HG03442 (cell line): Measurements from ENCODE around the gene ARMH4.

Source experiments
- ATAC-seq: cut with Tn5 transposase; IDR thresholded peaks from one replicate; pipeline ENCODE4 v1.9.1; 2021; ENCODE audit warnings: mild to moderate bottlenecking, moderate library complexity; ENCODE audit not compliant: unreplicated experiment

Gene ARMH4

DNA sequence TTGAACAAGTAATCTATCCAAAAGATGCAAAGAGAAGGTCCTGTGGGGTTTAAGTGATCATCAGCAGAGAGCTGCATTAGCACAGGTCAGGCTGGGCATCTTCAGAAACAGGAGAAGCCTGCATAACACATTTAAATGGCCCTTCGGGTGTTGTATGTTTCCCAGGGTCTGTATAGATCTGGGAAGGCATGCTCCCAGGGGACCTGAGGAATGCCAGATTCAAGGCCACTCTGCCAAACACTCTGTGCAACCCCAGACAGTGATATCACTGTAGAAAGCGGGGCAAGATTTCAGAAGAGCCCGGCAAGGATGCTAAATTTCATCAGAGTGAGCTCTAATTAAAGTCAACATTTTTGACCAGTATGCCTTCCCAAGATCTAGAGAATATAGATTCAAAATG, 92.9 kb downstream of the ARMH4 start:
- no peak for ATAC-seq

DNA sequence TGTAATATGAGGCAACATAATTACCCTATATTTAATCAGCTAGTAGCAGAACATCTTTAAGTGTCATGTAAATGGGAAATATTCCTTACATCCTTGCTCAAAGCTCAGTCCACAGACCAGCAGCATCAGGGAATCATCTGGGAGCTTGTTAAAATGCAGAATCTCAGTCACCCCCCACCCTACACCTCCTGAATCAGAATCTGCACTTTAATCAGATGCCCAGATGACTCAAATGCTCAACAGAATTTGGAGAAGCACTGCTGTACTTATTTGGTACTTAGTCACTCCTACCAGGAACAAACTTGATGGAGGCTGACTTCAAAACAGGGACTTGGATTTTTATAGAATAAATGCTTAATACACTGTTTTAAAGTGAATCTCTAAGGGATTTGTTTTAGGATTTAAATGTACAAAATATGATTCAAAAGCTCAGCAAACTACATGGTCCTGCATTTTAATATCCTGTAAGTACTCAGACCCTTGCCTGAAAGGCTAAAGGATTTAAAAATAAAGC, 96.5 kb downstream of the ARMH4 start:
- ATAC-seq: no peak

DNA sequence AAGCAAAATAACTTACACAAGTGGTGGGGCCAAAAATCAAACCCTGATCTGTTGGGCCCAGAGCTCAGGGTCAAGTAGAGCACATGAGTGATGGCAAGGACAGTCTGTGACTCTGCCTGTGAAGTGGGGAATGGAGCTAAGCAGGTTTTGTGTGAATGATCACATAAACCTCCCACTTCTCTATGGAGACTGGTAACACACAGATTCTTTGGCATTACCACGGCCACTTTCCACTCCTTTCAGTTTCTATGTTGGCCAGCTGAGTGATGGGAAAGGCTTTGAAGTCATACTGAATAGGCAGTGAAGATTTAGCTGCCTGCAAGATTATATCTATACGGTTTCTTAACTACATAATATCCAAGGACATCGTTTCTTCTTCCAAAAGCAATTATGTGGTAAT, 97.9 kb downstream of the ARMH4 start:
- no peak for ATAC-seq

DNA sequence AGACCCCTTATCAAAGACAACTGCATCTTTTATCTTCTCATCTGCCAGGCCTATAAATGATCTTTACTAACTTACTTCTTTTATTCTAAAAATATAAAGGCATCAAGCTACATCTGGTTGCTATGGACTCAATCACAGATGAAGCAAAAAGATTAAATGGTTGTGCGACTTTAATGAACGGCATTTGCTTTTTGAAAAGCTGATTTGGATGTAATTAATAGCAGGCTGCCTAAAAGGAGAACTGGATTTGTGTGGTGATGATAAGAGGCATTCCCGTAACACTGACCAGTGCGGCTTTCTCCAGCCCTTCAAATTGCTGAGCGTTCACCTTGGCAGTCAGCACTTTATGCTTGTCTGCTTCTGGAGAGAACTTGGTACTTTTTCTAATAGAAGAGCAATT, 103.8 kb downstream of the ARMH4 start:
- ATAC-seq: no peak

DNA sequence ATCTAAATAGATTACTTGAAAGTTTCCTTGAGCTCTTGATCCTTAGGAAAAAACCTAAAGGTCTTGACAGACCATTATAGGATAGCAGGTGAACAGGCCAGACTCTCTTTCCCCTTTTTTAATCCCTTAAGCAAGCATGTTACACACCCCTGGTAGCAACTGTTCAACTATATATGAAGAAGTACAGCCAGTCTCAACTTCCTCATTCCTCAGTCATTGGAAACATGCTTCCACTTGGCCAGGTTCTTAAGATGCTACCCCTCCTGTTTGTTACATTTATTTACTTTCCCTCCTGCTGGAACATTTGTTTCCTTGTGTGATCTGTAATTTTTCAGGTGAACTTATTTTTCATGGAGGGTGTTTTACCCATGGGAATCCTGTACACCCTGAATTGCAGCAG, 124.1 kb downstream of the ARMH4 start:
- no peak for ATAC-seq

DNA sequence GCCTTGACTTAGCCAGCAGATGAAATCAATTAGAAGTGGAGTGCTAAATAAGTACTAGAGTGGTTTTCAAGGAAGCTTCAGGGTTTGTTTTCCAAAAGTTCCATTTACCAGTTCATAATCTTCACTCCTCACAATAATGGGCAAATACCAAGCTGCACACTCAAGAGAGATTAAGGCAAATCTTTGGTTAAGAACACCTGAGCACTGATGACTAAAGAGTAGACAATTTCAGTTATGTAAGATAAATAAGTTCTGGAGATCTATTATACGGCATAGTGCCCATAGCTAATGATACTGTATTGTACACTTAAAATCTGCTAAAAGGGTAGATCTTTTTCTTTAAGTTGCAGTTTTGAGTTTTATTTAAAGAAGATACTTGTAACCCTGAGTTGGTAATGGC, 125.0 kb downstream of the ARMH4 start:
- no peak for ATAC-seq

DNA sequence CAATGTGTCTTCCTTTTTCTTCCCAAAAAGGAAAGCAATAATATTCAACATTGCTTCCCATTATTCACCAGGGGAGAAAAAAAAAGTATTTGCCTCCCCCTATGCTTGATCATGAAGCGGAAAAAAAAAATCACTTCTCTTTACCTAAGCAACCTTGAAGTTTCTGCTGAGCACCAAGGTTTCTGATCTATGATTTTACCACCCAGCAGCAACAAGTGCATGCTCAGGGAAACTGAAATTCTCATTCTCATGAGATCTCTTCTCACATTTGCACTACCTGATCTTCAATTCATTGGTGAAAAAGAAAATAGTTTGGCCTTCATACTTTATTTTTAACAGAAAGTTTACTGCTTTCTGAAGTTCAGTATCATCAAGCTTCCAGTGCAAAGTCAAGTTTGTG, 125.8 kb downstream of the ARMH4 start:
- ATAC-seq: no peak

DNA sequence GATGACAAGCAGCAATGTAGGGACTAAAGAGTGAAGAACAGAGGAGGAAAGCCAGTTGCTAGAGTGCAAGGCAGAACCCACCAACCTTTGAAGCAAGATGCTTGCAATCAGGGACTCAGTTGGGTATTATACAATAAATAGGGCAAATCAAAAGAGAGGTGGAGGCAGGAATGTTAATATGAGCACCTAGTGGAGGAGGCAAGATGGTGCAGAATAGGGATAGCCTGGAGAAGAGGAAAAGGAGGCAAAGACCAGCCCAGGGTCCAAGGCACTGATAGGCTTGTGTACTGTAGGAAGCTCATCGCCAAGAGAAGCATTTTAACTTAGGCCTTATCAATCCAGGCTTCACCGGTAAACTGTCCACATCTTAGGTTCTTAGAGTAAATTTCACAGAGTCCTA, 137.2 kb downstream of the ARMH4 start:
- ATAC-seq: no peak

DNA sequence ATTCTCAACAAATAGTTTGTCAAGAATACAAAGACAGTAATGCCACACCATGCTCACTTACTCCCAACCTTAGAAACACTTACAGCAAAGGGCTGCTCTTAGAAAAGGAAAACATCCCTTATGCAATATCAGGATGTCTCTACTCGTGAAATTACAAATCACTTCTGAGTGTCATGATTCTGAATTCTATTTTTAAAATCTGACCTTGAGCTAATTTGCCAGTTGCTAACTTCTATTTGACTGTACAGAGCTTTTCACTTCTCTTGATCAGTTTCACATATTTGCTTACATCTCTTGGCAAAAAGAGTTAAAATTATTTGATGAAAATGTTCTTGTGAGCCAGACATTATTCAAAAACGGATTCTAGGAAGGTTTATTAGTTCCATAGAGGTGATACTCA, 149.4 kb downstream of the ARMH4 start:
- no peak for ATAC-seq

DNA sequence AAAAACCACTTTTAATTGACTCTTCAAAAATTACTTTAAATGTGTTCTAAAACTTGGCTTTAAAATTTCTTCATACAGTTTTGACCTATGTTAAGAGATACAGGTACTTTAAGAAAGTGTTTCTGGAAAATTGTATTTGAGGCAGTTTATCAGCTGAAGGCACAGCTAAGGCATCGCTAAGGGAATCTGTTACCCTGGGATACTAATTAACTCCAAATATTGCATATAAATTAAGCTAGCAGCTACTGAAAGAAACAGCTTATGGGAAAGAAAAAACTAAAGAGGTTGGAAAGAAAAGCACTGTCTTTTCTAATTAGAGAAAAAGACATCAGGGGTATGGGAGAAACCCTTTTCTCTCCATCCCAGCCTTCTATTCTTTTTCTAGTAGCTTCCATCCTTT, 152.0 kb downstream of the ARMH4 start:
- ATAC-seq: no peak

DNA sequence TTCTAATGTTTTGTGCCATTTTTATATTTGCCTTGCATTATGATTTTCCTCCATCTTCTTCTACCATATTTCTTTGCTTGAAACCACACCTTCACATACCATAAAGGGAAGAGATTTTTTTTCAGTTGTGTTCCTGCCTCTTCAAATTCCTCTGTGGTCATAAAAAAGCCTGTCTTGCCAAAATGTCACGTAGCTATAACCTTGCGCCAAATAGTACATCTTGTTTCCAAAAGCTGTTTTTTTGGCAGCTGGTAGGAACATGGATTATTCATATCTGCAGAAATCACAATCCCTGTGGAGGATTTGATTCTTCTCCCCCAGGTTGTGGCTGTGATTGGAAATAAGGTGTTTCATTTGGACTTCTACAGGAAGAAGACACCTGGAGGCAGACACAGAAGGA, 152.5 kb downstream of the ARMH4 start:
- ATAC-seq: no peak

DNA sequence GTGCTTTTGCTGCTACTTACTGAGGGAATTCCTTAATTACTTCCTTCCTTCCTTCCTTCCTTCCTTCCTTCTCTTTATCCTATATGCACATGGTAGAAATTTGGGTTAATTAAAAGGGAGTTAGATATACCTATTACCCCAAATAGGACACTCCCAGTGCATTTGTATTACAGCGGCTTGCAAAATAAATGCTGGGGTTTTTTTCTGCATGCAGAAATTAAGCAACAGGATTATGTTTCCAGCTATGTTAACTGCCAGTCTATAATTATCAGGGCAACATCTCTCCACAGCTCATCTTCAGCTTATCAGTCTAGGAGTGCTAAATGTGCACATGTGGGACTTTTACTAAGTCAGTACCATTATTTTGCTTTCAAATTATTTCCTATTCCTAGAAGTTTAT, 153.2 kb downstream of the ARMH4 start:
- no peak for ATAC-seq

DNA sequence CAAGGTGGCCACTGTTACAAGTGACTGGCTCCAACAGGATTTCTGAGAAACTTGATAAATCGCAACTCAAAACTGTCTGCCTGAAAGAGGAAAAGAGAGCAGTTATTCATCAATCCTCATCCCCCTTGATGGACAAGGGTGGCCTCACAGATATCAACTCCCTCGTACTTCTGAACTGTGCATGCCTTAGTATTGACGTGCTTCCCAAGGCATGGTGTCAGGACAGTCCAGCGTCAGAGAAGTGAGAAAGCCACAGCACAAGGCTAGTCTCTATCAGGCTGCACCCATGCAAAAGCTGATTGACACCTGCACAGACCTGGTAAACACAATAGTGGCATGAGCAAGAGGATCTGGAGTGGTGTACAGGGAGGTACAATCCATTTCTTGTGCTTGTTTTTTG, 160.7 kb downstream of the ARMH4 start:
- no peak for ATAC-seq

DNA sequence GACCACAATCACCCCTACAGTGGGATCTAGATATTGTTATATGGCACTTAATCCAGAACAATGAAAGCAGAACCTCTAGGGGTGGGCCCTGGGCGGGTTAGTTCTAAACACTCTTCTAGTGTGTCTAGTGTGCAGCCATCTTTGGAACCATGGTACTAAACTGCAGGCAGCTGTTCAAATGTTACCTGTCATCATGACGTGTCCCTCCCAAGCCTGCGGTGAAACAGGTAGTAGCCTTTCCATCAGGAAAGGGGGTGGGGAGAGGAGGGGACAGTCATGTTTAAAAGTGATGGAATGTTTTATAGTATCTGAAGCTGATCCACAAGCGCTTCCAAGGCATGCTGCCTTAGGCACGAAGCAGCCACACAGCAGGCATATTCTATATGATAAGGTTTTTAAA, 163.6 kb downstream of the ARMH4 start:
- no peak for ATAC-seq

DNA sequence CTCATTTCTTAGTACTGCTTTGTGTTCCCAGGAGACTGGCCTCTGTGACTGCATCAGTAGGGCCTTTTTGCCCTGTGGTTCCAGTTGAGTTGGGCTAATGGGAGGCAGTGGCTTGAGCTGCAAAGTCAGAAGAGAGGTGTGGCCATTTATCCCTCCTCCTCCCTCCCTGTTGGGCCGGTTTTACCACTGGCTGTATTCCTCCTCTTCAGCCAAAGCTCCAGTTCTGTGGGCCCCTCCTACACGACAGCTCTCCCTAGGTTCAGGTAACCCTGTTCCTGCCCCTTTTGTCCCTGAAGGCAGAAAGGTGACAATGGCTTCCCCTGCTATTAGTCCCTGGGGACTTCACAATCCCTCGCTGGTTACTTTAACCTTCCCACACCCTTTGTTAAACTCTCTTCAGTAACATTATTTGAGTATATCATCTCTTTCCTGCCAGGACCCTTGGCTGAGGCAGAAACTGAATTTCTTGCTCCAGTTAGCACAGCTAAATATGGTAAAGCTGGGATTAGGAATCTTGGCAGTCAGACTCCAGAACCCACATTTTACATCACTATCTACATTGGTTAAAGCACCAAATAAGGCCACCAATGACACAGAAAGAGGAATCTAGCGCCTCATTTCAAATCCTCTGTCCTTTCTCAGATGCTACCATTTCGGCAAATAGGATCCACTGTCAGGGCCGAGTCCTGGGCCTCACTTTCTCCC, 164.3 kb downstream of the ARMH4 start:
- no peak for ATAC-seq

DNA sequence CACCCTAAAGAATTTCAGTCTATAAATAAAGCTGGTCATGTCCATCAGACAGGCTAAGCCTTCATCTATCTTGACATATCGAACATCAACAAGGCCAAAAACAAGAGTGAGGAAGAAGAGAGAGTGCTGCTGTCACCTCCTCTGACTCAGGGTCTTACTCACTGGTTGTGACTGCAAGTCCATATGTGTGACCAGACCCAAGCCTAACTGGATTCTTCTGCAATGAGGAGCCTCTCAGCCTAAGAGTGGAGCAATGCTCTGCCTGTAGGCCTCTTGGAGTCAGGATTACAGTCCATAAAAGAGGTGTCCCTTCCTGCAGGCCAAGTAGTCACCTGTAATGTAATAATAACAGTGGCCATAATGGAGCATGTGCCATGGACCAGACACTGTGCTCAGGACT, 165.0 kb downstream of the ARMH4 start:
- ATAC-seq: no peak

DNA sequence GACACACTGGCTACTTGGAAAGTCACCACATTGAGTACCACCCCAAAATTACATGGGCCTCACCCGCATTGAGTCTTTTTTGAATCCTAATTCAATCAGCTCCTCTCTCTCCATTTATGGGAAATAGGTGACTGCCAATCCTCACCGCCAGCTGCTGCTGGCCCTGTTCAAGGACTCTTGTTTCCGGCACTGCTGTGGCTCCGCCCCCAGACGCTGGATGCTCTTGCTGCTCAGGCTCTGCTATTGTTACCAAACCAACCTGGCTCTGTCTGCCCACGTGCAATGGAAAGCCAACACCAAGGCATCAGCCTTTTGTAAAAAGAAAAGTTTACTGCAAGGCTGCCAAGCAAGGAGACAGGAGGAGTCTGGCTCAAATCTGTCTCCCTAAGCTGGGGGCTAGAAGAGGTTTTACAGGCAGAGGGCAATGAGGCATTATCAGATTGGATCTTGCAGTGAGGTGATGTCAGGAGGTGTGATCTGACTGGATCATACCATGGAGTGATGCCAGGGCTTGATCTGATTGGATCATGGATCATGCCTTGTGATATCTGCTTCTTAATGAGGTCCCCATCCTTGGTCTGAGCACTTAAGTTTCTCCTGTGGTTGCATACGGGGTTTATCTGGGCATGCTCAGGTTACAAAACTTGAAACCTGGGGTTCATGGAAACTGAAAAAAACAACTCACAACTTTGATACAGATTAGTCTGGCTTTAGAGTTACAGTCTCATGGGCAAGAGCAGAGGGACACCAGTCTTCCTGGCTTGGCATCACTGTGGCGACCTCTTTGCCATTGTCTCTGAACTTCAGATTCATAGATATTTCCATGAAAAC, 169.0 kb downstream of the ARMH4 start:
- ATAC-seq: no peak

DNA sequence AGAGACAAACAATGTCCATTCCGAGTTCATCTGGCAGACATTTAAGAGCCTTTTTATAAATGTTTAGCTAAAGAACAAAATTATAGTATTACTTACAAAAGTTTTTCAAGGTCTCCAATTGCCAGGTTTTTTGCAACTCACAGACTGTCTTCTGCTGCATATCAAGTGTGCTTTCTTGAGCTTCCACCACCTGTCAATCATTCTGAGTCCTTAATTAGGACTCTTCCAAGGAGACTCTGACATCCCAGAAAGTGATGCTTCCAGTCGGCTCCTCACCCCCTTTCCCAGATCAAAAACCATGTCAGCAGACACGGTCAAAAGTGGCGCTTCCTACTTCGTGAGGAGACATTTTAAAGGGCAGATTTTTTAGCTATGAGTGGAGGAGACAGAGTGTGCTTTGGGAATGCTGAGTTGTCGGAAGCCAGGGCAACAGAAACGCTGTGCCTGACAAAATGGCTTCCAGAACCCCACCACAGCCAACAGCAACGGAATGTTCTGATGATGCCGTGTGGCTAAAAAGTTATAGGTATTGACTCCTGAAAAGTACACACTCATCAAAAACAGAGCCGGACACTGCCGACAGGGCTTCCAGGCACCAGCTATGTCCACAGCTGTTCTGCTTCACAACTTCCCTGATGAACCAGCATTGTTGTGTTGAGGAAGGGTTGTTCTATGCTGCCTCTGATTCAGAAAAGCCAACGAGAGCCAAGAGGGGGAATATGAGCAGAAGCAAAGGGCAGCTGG, 170.0 kb downstream of the ARMH4 start:
- no peak for ATAC-seq

DNA sequence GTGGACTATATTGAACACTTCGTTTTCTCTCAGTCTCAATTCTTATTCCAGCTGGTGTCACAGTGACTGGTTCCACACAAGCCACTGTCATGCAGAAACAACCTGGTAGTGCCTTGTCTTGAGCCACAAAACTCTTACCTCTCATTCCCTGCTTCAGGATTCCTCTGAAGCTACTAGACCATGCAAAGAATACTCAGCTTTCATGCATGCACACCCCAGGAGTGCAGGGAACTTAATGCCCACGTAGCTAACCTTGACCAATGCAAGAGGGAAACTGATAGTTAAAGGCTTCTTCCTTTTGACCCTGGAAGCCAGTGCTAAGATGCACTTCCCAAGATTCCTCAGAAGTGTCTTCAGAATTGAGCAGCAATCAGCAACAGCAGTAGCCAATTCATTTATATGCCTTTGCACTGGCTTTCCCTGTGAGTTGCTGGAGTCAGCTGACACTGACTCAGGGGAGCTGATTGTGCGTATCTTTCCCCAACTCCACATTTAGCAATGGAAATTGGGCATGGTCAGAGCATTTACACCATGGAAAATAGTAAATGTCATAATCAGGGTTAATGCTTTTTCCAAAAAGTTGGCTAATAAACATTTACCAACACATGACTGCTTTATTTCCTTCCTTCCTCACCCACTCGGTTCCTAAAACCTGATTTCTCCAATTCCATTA, 172.5 kb downstream of the ARMH4 start:
- ATAC-seq: no peak

DNA sequence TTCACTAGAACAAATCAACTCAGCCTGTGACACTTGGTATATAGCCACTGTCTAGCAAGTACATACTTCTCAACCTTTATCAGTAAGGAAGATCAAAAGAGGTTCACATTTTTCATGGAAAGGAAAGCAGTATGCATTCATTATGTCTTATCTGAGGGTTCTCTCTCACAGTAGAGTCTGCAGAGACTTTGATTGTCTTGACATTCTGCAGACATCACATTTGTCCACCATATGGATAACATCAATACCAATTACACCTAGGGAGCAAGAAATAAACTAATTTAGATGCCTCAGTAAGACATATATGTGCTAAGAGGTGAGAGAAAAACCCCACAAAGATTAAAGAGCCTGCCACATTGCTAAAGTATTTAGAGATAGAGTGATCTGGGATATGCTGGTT, 175.3 kb downstream of the ARMH4 start:
- ATAC-seq: no peak

DNA sequence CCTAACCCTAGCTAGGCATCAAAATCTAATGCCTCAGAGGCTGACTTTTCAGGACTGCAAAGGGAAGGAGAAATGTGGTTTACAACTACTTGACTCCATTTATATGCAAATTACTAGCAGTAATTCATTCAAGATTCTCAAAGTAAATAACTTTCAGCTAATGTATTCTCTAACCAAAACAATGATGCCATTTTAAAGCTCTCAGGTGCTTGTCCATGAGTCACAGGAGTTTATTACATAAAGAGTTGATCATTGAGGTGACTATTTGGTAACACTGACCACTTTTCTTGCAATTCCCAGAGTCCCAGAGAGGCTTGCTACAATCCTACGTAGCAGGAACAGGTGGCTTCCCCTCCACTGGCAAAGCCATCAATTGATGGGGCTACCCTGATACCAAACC, 177.1 kb downstream of the ARMH4 start:
- no peak for ATAC-seq
